Hematopoietic multipotent progenitor cell (in vitro differentiated cells): Measurements from ENCODE around the gene HSCB. TPM values are rescaled to one million over a fixed set of nuclear protein-coding genes. Genes with fewer than 3 reads are reported as not detected.

Experiments used
- total RNA-seq: library from RNA; depleted of rRNA; stranded (reverse); fragments of >200 nt; gene quantifications from one replicate; pipeline ENCODE4 v1.2.3, GENCODE V29; 2012

HSCB gene
- total RNA-seq, 1 donor = 11.3 TPM

Other genes with a start within 250 kb of the HSCB start
- 19.7 TPM for gene TTC28, start 62.2 kb upstream of the HSCB start, total RNA-seq
- gene CHEK2, start 219 bp upstream of the HSCB start, total RNA-seq = 15.3 TPM
- gene CCDC117, start 30.7 kb downstream of the HSCB start, total RNA-seq = 10.0 TPM
- gene XBP1, start 58.5 kb downstream of the HSCB start, total RNA-seq = 329 TPM
- 3.2 TPM for gene ZNRF3, start 141.5 kb downstream of the HSCB start, total RNA-seq